Right cardiac atrium (tissue), 5 donors: ENCODE measurements around the gene B3GNT2. TPM values are rescaled to one million over a fixed set of nuclear protein-coding genes. Genes with fewer than 3 reads are reported as not detected.
A peak's percentile ranks its signal among the peaks of the same experiment; 100 is the strongest.
"Not testable (repeated sequence)": the region's sequence is repeated elsewhere in the genome, so short reads cannot be mapped to it uniquely, and the experiment has no call there.

Source experiments
- ATAC-seq, 2 donors: fragments of 200-7000 bp; cut with Tn5 transposase; one replicate each; pipeline versions ENCODE4 v1.8.0 to v1.9.1; 2020; ENCODE audit warnings: moderate library complexity in 2 of 2, mild to moderate bottlenecking in 1 of 2
- DNase-seq, 3 donors: peaks; one replicate each; pipeline ENCODE4 v3.0.0-alpha.2; 2020
- H3K27ac ChIP-seq: one replicate; pipeline ENCODE4 v1.5.1; 2013; ENCODE audit warnings: mild to moderate bottlenecking, low read length, control low read depth, moderate library complexity
- H3K27me3 ChIP-seq: one replicate; pipeline ENCODE4 v1.6.1; 2013; ENCODE audit not compliant: control insufficient read depth, insufficient read depth
- H3K4me1 ChIP-seq: one replicate; pipeline ENCODE4 v1.6.1; 2013; ENCODE audit warnings: low read length; ENCODE audit not compliant: control insufficient read depth, insufficient read depth
- H3K4me3 ChIP-seq: one replicate; pipeline ENCODE4 v1.5.1; 2013; ENCODE audit warnings: low read length, control low read depth
- H3K9me3 ChIP-seq: one replicate; pipeline ENCODE4 v1.6.1; 2013; ENCODE audit warnings: low read length; ENCODE audit not compliant: control insufficient read depth
- WGBS: extraction: QIAGEN DNeasy Blood & Tissue Kit; methylation state at CpG from one replicate; pipeline ENCODE4 v1.1.7; 2013; 5-methylcytosine and 5-hydroxymethylcytosine counted together
- intact Hi-C, 4 donors: fragments of 100-400 bp; cut with DNase I; formaldehyde crosslinking; loops; one replicate each; pipeline versions ENCODE4 v1.11.0 to v1.14.0; 2022 to 2023
- microRNA-seq, 2 donors: library from miRNA; unstranded; fragments of <30 nt; microRNA quantifications; one replicate each; pipeline ENCODE4 v1.2.0, GENCODE V29; 2020 to 2021
- polyA plus RNA-seq: library from polyadenylated mRNA; stranded (reverse); fragments of 200-250 nt; gene quantifications from one replicate; pipeline ENCODE4 v1.2.3, GENCODE V29; 2013
- total RNA-seq, 4 donors: library from RNA; stranded (reverse); fragmentation: NEBNext Ultra II Directional; extraction: Animal tissue kit (Norgen Biotek cat#: 25700); gene quantifications; one replicate each; pipeline ENCODE4 v1.2.1, GENCODE V29; 2021
- donor health status: healthy with polysubstance abuse.
- donor health status: DM: no; HTN: yes; CAD: no.
- donor health status: DM: no; HTN: no; CAD: no.
- donor health status: DM: no; HTN: yes; CAD: no; lungs with severe emphysema.
- donor health status: DM: yes; HTN: yes; CAD: no.

B3GNT2 gene
- total and polyA plus RNA-seq, 5 donors, result 14.1 to 17.4 (median 16.9) TPM

DNA sequence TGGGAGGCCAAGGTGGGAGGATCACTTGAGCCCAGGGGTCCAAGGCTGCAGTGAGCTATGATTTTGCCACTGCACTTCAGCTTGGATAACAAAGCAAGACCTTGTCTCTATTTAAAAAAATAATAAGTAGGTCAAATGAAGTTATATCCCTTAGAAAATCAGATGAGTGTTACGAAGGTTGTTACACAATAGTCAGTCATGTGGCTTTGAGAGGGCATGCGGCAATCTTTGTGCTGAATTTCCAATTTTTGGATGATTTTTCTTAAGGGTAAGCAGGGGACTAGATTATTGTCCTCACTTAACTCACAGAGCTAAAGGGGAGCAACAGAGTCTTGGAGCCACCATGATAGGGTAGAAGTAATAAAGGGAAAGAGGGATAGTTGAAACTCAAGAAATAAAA, 71.8 kb downstream of the B3GNT2 start:
- Histone ChIP-seq H3K4me1 (no peaks in the 10 kb centered on the region), H3K27me3 (no peaks in the 10 kb centered on the region), H3K9me3 (no peaks in the 10 kb centered on the region), H3K27ac (no peak overlapping the region), H3K4me3 (no peak overlapping the region)
- DNase-seq (no peak), ATAC-seq (no peak)
- WGBS, result 83% methylated on average over 2 of the region's 2 CpGs
- intact Hi-C loops, result no loop called here

DNA sequence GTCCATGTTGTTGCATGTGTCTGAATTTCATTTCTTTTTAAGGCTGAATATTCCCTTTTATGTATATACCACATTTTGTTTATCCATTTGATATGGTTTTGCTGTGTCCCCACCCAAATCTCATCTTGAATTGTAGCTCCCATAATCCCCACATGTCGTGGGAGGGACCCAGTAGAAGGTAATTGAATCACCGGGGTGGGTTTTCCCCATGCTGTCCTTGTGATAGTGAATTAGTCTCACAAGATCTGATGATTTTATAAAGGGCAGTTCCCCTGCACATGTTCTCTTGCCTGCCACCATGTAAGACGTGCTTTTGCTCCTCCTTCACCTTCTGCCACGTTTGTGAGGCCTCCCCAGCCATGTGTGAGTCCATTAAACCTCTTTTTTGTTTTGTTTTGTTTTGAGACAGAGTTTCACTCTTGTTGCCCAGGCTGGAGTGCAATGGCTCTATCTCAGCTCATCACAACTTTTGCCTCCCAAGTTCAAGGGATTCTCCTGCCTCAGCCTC, 72.8 kb downstream of the B3GNT2 start:
- H3K27me3 ChIP-seq, DNase-seq, intact Hi-C loops, H3K27ac ChIP-seq, H3K9me3 ChIP-seq, H3K4me3 ChIP-seq, ATAC-seq, H3K4me1 ChIP-seq: not testable (repeated sequence)
- WGBS, result 65% methylated on average over 4 of the region's 4 CpGs

DNA sequence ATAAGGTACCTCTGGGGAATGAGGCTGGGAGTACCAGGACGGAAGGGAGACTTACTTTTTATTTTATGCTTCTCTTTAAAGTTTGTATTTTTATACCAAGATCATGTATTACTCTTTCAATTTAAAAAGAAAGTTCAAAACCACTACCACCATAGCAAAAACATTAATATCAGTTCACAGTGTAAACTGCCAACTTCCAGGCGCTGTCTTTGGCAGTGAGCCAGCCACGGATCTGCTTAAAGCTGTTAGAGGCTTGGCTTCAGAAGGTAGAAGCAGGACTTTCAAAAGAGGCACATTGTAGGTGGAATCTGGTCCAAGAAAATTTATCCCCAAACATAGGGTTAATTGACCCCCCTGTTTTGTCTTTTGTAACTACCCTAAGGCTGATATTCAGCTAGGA, 74.8 kb downstream of the B3GNT2 start:
- no peaks in the 10 kb centered on the region for H3K9me3 ChIP-seq
- peak; percentile 70 to 88 (median 87) for DNase-seq
- peak; percentile 26 to 36 for ATAC-seq
- H3K27ac ChIP-seq, result no peak overlapping the region
- no peaks in the 10 kb centered on the region for H3K27me3 ChIP-seq
- no peaks in the 10 kb centered on the region for H3K4me1 ChIP-seq
- no peak overlapping the region for H3K4me3 ChIP-seq
- intact Hi-C loops, result no loop called here
- WGBS, result 13% methylated on average over 3 of the region's 3 CpGs

Small RNA genes within 50 kb of the gene (microRNA-seq; reads per million reads assigned to microRNA genes)
- 0 reads per million in 2 donors for gene MIR5192
